CD4-positive, alpha-beta T cell treated with Interleukin-4 for 4 hours (primary cell): Measurements from ENCODE around the gene ZC3H18.
A peak's percentile ranks its signal among the peaks of the same experiment; 100 is the strongest.
"Not testable (repeated sequence)": the region's sequence is repeated elsewhere in the genome, so short reads cannot be mapped to it uniquely, and the experiment has no call there.

Experiments
- DNase-seq: peaks from one replicate; pipeline ENCODE4 v3.0.0-alpha.2; 2020

Gene ZC3H18

GRCh38 chr16:88608076-88608475 lies 37.9 kb downstream of the ZC3H18 start:
- no peak for DNase-seq

GRCh38 chr16:88609426-88609825 lies 39.2 kb downstream of the ZC3H18 start:
- DNase-seq, result not testable (repeated sequence)

GRCh38 chr16:88610080-88610479 lies 39.9 kb downstream of the ZC3H18 start:
- DNase-seq, result no peak

- no peak for DNase-seq
These were observed 41.0 kb downstream of the ZC3H18 start for GRCh38 chr16:88610909-88611812.

GRCh38 chr16:88613293-88613692 lies 43.1 kb downstream of the ZC3H18 start:
- DNase-seq, result no peak

GRCh38 chr16:88613911-88614817 lies 44.0 kb downstream of the ZC3H18 start:
- DNase-seq, result no peak

GRCh38 chr16:88614818-88615580 lies 44.8 kb downstream of the ZC3H18 start:
- no peak for DNase-seq

- DNase-seq, result no peak
These were observed 46.1 kb downstream of the ZC3H18 start for GRCh38 chr16:88616320-88616719.

- no peak for DNase-seq
These were observed 46.5 kb downstream of the ZC3H18 start for GRCh38 chr16:88616736-88617135.

GRCh38 chr16:88617268-88618031 lies 47.2 kb downstream of the ZC3H18 start:
- no peak for DNase-seq

- DNase-seq, result no peak
These were observed 48.2 kb downstream of the ZC3H18 start for GRCh38 chr16:88618182-88618955.

GRCh38 chr16:88618956-88619667 lies 48.9 kb downstream of the ZC3H18 start:
- no peak for DNase-seq

- peak; percentile 86 for DNase-seq
These were observed 49.9 kb downstream of the ZC3H18 start for GRCh38 chr16:88619859-88620815.

- no peak for DNase-seq
These were observed 51.9 kb downstream of the ZC3H18 start for GRCh38 chr16:88622125-88622524.

- DNase-seq, result no peak
These were observed 52.7 kb downstream of the ZC3H18 start for GRCh38 chr16:88622866-88623265.

- no peak for DNase-seq
These were observed 53.7 kb downstream of the ZC3H18 start for GRCh38 chr16:88623858-88624257.

- DNase-seq, result no peak
These were observed 54.3 kb downstream of the ZC3H18 start for GRCh38 chr16:88624481-88624880.

- DNase-seq, result no peak
These were observed 54.9 kb downstream of the ZC3H18 start for GRCh38 chr16:88624977-88625576.

- no peak for DNase-seq
These were observed 56.4 kb downstream of the ZC3H18 start for GRCh38 chr16:88626646-88627045.
